Breast epithelium (tissue), 3 donors: ENCODE results near the gene ARHGEF12.

Experiments used
- CTCF ChIP-seq, 3 donors: fragments of 450-650 bp; IDR thresholded peaks; one replicate each; pipeline ENCODE4 v1.5.1; 2016 to 2017; ENCODE audit warnings: antibody characterized with exemption in 3 of 3, mild to moderate bottlenecking in 3 of 3, moderate library complexity in 3 of 3
- POLR2A ChIP-seq: fragments of 450-650 bp; IDR thresholded peaks from one replicate; pipeline ENCODE4 v1.6.1; 2016; ENCODE audit warnings: antibody characterized with exemption, mild to moderate bottlenecking, moderate library complexity
- POLR2AphosphoS5 ChIP-seq, 3 donors: sonication (generic); formaldehyde crosslinking; IDR thresholded peaks; one replicate each; pipeline ENCODE4 v1.6.1; 2017; ENCODE audit warnings: antibody characterized with exemption in 3 of 3

GRCh38 chr11:120442031-120442430 lies 105.8 kb downstream of the ARHGEF12 start:
- TF ChIP-seq CTCF (IDR thresholded peaks at IDR 0.05) (no peak), POLR2A (no peak), POLR2AphosphoS5 (IDR thresholded peaks at IDR 0.05) (no peak)
